Measurements from ENCODE around the gene NTN1. TPM values are rescaled to one million over a fixed set of nuclear protein-coding genes. Genes with fewer than 3 reads are reported as not detected.

The NTN1 gene
- total RNA-seq, 4 donors from 2014 or later = 3.6 to 20.6 (median 7.2) TPM

DNA sequence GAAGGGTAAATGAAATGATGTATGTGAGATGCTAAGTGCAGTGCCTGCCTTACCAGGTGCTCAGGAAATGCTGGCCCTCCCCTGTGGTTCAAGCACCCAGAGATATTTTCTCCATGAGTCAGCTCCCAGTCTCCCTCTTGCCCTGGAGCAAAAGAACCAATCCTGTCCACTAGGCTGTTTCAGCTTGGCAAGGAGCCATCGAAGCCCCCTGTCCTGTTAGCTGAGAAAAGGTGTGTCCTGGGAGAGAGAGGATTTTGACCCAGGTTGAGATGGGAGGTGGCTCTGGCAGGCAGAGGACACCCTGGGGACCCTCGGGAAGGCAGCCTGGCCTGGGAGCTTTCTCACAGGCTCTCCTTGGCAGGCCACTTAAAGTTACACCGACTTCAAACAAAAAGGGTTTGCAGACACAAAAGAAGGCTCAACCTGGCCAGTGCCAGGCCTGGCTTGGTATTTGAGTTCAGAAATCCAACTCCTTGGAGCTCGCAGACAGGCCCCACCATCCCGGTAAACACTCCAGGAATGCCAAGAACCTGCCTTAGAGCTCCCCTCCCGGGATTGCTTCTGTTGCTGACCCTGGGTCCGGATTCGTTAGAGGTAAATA is 29.6 kb downstream of the NTN1 start:
- Histone ChIP-seq H3K27me3 (no peaks in the 10 kb centered on the region), H3K36me3 (no peaks in the 10 kb centered on the region), H3K4me1 (no peaks in the 10 kb centered on the region), H3K27ac (no peak overlapping the region), H3K4me3 (no peak overlapping the region), H3K9me3 (no peaks in the 10 kb centered on the region)
- in situ Hi-C loops (cut with MboI; ENCODE audit: low pct_ligation_motif_present in 1 of 4, low pct_unique_long_range_greater_than_20kb in 1 of 4, low sequenced_read_pairs in 3 of 4) (no loop called here), intact Hi-C loops (cut with DNase I; ENCODE audit: low total_unique reads) (no loop called here)
- 76% methylated on average over 8 of the region's 8 CpGs; no CpG with 5 or more reads in 1 of the 2 donors for WGBS, 2 donors (ENCODE audit: low coverage in 1 of 2)
- TF ChIP-seq POLR2AphosphoS5 (IDR thresholded peaks at IDR 0.05) (no peak), POLR2A (IDR thresholded peaks at IDR 0.05) (no peak), EP300 (IDR thresholded peaks at IDR 0.05; ENCODE audit: low read depth) (no peak), CTCF (IDR thresholded peaks at IDR 0.05) (no peak)
- no peak for DNase-seq

GRCh38 chr17:9051561-9051960 is 30.3 kb downstream of the NTN1 start:
- Histone ChIP-seq H3K4me1 (no peaks in the 10 kb centered on the region), H3K9me3 (no peaks in the 10 kb centered on the region), H3K27me3 (no peaks in the 10 kb centered on the region), H3K4me3 (no peak overlapping the region), H3K27ac (no peak overlapping the region), H3K36me3 (no peaks in the 10 kb centered on the region)
- no peak for DNase-seq
- TF ChIP-seq CTCF (IDR thresholded peaks at IDR 0.05) = no peak
- TF ChIP-seq POLR2A (IDR thresholded peaks at IDR 0.05) = no peak
- no peak for TF ChIP-seq EP300 (IDR thresholded peaks at IDR 0.05; ENCODE audit: low read depth)
- no peak for TF ChIP-seq POLR2AphosphoS5 (IDR thresholded peaks at IDR 0.05)
- intact Hi-C loops (cut with DNase I; ENCODE audit: low total_unique reads) (no loop called here), in situ Hi-C loops (cut with MboI; ENCODE audit: low pct_ligation_motif_present in 1 of 4, low pct_unique_long_range_greater_than_20kb in 1 of 4, low sequenced_read_pairs in 3 of 4) (no loop called here)
- 76 to 89% methylated on average over 4 of the region's 4 CpGs for WGBS, 2 donors (ENCODE audit: low coverage in 1 of 2)

- in situ Hi-C loops (cut with MboI; ENCODE audit: low pct_ligation_motif_present in 1 of 4, low pct_unique_long_range_greater_than_20kb in 1 of 4, low sequenced_read_pairs in 3 of 4) = no loop called here
- Histone ChIP-seq H3K36me3 (no peaks in the 10 kb centered on the region), H3K9me3 (no peaks in the 10 kb centered on the region), H3K4me3 (no peak overlapping the region), H3K27me3 (no peaks in the 10 kb centered on the region), H3K27ac (peak overlapping the region in 1 of 4 donors; percentile 50), H3K4me1 (no peaks in the 10 kb centered on the region)
- TF ChIP-seq CTCF (IDR thresholded peaks at IDR 0.05) = no peak
- TF ChIP-seq POLR2AphosphoS5 (IDR thresholded peaks at IDR 0.05) = peak in 1 of 3 donors; percentile 43
- peak; percentile 16 for DNase-seq
- intact Hi-C loops (cut with DNase I; ENCODE audit: low total_unique reads) = no loop called here
- WGBS, 2 donors (ENCODE audit: low coverage in 1 of 2) = 61 to 81% methylated on average over 3 to 6 of the region's 6 CpGs
Measured at GRCh38 chr17:9052921-9053320, 31.6 kb downstream of the NTN1 start.

DNA sequence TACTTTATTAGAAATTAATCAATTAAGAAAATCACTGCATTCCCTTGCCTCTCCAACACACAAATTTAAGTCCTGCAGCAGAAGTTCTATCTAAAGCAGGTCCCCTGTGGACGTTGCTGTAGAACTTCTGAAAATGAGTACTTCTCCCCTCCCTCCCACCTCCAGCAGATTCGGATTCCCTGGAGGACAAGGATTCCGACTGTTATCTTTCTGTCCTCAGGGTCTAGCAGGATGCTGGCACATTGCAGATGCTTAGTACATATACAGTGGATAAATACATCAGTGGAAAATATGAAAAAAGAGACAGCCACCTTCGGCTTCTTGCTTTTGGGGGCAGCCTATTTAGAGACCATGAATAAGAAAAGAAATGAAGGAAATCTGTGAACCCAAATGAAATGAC is 32.1 kb downstream of the NTN1 start:
- H3K4me1 ChIP-seq = no peaks in the 10 kb centered on the region
- H3K9me3 ChIP-seq = no peaks in the 10 kb centered on the region
- 80 to 91% methylated on average over 4 of the region's 4 CpGs for WGBS, 2 donors (ENCODE audit: low coverage in 1 of 2)
- H3K27me3 ChIP-seq = no peaks in the 10 kb centered on the region
- intact Hi-C loops (cut with DNase I; ENCODE audit: low total_unique reads) (no loop called here), in situ Hi-C loops (cut with MboI; ENCODE audit: low pct_ligation_motif_present in 1 of 4, low pct_unique_long_range_greater_than_20kb in 1 of 4, low sequenced_read_pairs in 3 of 4) (no loop called here)
- no peaks in the 10 kb centered on the region for H3K36me3 ChIP-seq
- TF ChIP-seq POLR2AphosphoS5 (IDR thresholded peaks at IDR 0.05) = no peak
- no peak for TF ChIP-seq POLR2A (IDR thresholded peaks at IDR 0.05)
- TF ChIP-seq CTCF (IDR thresholded peaks at IDR 0.05) = no peak
- no peak for TF ChIP-seq EP300 (IDR thresholded peaks at IDR 0.05; ENCODE audit: low read depth)
- H3K27ac ChIP-seq = peak overlapping the region in 2 of 4 donors; percentile 40 to 50
- no peak overlapping the region for H3K4me3 ChIP-seq
- no peak for DNase-seq
